Measurements from ENCODE around the gene LYPD6B. TPM values are rescaled to one million over a fixed set of nuclear protein-coding genes. Genes with fewer than 3 reads are reported as not detected.

The LYPD6B gene
- total and polyA plus RNA-seq, 9 donors: 0.10 to 3.2 (median 0.23) TPM; not detected in 2

GRCh38 chr2:149259136-149259535 is 220.6 kb downstream of the LYPD6B start:
- no peaks in the 10 kb centered on the region for H3K27me3 ChIP-seq (ENCODE audit: control insufficient read depth, insufficient read depth, low read length)
- WGBS (ENCODE audit: insufficient coverage): 98% methylated on average over 4 of the region's 4 CpGs
- no peak overlapping the region for H3K27ac ChIP-seq (ENCODE audit: low read length)
- no peaks in the 10 kb centered on the region for H3K9me3 ChIP-seq (replicated peaks; ENCODE audit: control insufficient read depth, low read depth, low read length)
- H3K4me3 ChIP-seq (ENCODE audit: low read length): no peak overlapping the region
- H3K36me3 ChIP-seq (ENCODE audit: control insufficient read depth, insufficient read depth, low read length): no peaks in the 10 kb centered on the region
- no peaks in the 10 kb centered on the region for H3K4me1 ChIP-seq (ENCODE audit: control insufficient read depth, insufficient read depth, low read length)
- no peak for DNase-seq

GRCh38 chr2:149261692-149262091 is 223.2 kb downstream of the LYPD6B start:
- Histone ChIP-seq H3K4me1 (ENCODE audit: control insufficient read depth, insufficient read depth, low read length) (no peaks in the 10 kb centered on the region), H3K9me3 (replicated peaks; ENCODE audit: control insufficient read depth, low read depth, low read length) (no peaks in the 10 kb centered on the region), H3K4me3 (ENCODE audit: low read length) (no peak overlapping the region), H3K27me3 (ENCODE audit: control insufficient read depth, insufficient read depth, low read length) (no peaks in the 10 kb centered on the region), H3K36me3 (ENCODE audit: control insufficient read depth, insufficient read depth, low read length) (no peaks in the 10 kb centered on the region), H3K27ac (ENCODE audit: low read length) (no peak overlapping the region)
- 6% methylated on average over 2 of the region's 3 CpGs for WGBS (ENCODE audit: insufficient coverage)
- no peak for DNase-seq

Other genes starting within 250 kb of the LYPD6B start
- 0.66 TPM for gene KIF5C, start 163.5 kb upstream of the LYPD6B start, total RNA-seq
- 1 to 10 TPM in 5 of 8 donors, under 1 TPM in 3; 0.79 to 2.0 (median 1.2) TPM for gene KIF5C, start 163.5 kb upstream of the LYPD6B start, polyA plus RNA-seq (ENCODE audit: insufficient read depth in 1 of 8, insufficient read length in 8 of 8, low replicate concordance in 1 of 8)